ENCODE results near the gene DENND2A. TPM values are rescaled to one million over a fixed set of nuclear protein-coding genes. Genes with fewer than 3 reads are reported as not detected.
"Not testable (repeated sequence)": the region's sequence is repeated elsewhere in the genome, so short reads cannot be mapped to it uniquely, and the experiment has no call there.

Gene DENND2A
- total RNA-seq, 1 experiment from 2014 or later, result 2.2 TPM

- DNase-seq (ENCODE audit: low read depth), result peak; percentile 90
These were observed 122.9 kb downstream of the DENND2A start for GRCh38 chr7:140517546-140518369.

GRCh38 chr7:140512317-140513000 is 128.2 kb downstream of the DENND2A start:
- DNase-seq (ENCODE audit: low read depth), result no peak

- no peak for DNase-seq (ENCODE audit: low read depth)
These were observed 130.8 kb downstream of the DENND2A start for GRCh38 chr7:140509789-140510188.

DNA sequence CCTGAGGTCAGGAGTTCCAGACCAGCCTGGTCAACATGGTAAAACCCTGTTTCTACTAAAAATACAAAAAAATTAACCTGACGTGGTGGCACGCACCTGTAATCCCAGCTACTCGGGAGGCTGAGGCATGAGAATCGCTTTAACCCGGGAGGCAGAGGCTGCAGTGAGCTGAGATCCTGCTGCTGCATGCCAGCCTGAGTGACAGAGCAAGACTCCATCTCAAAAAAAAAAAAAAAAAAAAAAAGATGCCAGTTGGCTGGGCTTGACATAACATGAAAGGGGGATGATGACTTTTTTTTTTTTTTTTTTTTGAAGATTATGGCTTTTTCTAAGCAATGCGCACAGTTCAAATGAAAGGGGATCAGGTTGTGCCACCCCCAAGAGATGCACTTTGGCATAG is 133.1 kb downstream of the DENND2A start:
- DNase-seq (ENCODE audit: low read depth), result not testable (repeated sequence)

DNA sequence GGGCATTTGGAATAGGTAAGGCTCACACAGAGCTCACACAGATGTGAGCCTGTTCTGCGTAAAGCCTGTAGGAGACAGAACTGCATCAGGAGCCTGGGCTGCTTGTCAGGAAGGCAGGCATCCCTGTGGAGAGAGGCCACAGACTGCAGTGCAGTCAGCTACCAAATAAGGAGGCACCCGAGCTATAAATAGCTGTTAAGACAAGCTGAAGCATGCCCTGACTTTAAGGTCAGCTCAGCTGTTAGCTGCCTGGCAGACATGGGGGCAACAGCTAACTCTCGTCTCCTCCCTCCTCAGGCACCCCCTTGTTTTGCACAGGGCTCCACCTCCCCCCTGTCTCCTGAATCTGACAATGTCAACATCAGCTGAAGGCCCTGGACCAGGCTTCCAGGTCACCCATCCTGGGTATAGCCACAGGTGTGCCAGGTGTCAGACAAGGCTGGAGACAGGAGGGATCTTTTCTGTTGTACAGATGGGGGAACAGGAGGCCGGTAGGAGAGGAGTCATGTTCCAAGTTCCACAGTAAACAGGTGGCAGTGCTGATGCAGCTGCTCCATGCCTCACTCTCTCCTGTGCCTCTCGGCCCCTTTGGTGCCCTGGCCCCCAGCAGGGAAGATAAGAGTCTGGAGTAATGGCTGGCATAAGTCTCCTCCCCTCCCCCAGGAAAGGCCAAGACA is 133.7 kb downstream of the DENND2A start:
- DNase-seq (ENCODE audit: low read depth), result peak; percentile 42

DNA sequence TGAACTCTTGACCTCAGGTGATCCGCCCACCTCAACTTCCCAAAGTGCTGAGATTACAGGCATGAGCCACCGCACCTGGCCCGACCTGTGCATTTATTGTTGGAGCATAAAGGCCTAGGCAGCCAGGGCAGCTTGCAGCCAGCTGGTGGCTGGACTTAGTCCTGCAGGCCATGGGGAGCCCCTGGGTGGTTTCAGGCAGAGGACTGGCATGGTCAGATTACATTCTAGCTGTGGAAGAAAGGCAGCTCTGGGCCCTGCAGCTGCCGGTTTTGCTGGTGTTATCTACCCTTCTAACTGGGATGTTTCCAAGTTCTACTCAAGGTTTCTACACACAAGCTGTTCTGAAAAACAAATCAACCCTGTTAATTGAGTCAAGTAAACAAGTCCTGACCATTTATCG is 138.6 kb downstream of the DENND2A start:
- no peak for DNase-seq (ENCODE audit: low read depth)

DNA sequence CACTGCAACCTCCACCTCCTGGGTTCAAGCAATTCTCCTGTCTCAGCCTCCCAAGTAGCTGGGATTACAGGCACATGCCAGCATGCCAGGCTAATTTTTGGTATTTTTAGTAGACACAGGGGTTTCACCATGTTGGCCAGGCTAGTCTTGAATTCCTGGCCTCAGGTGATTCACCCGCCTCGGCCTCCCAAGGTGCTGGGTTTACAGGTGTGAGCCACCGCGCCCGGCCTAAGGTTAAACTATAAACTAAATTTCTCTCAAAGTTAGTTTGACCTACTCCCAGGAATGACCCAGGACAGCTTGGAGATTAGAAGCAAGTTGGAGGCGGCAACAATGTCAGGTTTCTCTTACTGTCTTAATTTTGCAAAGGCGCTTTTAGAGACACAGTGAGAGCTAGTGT is 142.8 kb downstream of the DENND2A start:
- DNase-seq (ENCODE audit: low read depth), result not testable (repeated sequence)

- no peak for DNase-seq (ENCODE audit: low read depth)
These were observed 143.3 kb downstream of the DENND2A start for GRCh38 chr7:140497241-140497769.

- DNase-seq (ENCODE audit: low read depth), result no peak
These were observed 145.0 kb downstream of the DENND2A start for GRCh38 chr7:140495514-140496097.

DNA sequence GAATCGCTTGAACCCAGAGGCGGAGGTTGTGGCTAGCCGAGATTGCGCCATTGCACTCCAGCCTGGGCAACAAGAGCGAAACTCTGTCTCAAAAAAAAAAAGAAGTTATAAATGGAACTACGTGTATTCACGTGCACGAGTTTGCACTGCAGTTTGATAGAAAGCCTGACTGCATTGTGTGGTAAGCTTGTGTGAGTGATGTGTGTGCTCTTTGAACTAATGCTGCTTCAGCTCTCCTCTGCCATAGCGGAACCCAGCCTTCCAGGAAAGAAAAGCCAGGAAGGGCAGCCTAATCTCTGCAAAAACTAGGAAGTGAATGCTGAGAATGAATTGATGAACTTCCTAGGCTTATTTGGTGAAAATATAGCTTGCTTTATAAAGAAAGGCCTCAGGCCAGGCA is 145.7 kb downstream of the DENND2A start:
- DNase-seq (ENCODE audit: low read depth), result no peak

DNA sequence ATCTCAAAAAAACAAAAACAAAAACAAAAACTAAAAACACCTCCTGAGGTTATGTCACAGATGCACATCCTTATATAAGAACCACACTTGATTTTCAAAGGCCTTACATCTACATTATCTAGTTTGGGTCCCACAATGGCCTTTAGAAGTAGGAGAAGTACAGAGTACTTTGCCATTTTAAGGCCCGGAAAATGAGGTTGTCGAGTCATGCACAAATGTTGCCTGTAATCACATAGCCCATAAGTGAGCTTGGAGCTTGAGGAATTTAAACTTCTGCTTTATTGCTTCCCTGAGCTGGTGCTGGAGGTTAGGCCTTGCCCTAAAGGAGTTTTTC is 151.6 kb downstream of the DENND2A start:
- DNase-seq (ENCODE audit: low read depth), result no peak

DNA sequence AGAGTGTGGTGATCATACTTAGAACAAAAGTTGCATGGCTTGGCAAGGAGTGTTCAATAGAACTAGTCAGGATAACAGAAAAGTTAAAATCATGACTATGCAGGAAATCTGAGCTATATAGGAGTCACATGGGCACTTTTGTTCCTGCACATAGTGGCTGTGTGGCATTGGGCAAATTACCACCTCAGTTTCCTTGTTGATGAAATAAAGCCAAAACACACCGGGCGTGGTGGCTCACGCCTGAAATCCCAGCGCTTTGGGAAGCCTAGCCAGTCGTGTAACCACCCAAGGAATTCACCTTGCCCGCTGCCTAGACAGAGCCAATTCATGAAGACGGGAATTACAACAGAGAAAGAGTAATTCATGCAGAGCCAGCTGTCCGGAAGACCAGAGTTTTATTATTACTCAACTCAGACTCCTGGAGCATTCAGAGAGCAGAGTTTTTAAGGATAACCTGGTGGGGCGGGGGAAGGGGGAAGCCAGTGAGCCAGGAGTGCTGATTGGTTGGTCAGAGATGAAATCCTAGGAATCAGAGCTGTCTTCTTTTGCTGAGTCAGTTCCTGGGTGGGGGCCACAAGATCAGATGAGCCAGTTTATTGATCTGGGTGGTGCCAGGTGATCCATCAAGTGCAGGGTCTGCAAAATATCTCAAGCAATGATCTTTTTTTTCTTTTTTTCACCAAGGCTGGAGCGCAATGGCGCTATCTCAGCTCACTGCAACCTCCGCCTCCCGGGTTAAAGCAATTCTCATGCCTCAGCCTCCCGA is 154.9 kb downstream of the DENND2A start:
- DNase-seq (ENCODE audit: low read depth), result peak; percentile 9

DNA sequence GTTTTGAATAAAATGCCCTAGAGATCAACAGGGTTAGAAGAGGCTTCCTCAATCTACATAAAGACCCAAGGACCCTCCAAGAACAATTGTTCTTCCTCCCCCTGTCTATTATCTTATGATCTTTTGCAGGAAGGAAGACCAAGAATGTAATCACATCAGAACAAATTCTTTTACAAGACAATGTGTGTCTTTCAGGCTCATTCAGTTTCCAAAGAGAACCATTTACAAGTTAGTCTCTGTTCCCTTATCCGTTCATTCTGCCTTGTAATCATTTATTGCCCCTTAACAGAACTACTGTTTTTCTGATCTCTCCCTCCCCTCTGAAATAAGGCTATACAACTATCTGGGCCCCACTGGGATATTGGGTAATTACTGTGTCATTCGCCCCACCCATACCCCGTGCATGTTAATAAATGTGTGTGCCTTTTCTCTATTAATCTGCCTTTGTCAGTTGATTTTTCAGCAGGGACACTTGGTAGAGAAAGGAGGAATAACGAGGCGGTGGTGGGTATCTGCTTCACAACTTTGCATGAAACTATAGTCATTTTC is 155.6 kb downstream of the DENND2A start:
- DNase-seq (ENCODE audit: low read depth), result no peak

DNA sequence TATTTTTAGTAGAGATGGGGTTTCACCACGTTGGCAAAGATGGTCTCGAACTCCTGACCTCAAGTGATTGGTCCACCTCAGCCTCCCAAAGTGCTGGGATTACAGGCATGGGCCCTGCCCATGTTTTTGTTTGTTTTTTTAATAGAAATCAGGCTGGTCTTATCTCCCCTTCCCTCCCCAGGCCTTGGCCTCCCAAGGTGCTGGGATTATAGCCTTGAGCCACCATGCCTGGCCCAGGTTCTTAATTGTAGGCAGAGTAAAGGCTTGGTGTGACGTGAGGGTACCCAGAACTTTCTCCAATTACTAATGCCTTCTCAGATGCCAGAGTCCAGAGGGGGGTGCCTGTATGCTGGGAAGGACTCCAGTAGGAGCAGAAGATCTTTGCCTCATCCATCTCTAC is 156.1 kb downstream of the DENND2A start:
- DNase-seq (ENCODE audit: low read depth), result no peak

DNA sequence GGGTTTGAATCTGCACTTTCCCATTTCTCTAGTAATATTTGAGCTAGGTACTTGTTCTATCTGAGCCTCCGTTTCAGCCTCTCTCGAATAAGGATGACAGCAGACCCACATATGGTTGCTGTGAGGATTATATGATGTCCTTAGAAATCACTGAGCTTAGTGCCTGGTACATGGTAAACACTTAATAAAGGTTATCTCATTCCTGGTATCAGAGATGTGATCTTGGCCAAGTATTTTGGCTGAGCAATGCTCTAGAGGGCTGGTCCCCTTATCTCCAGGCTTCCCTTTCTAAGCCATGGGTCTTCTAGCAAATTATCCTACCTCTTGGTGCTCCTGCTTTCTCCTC is 160.9 kb downstream of the DENND2A start:
- no peak for DNase-seq (ENCODE audit: low read depth)

DNA sequence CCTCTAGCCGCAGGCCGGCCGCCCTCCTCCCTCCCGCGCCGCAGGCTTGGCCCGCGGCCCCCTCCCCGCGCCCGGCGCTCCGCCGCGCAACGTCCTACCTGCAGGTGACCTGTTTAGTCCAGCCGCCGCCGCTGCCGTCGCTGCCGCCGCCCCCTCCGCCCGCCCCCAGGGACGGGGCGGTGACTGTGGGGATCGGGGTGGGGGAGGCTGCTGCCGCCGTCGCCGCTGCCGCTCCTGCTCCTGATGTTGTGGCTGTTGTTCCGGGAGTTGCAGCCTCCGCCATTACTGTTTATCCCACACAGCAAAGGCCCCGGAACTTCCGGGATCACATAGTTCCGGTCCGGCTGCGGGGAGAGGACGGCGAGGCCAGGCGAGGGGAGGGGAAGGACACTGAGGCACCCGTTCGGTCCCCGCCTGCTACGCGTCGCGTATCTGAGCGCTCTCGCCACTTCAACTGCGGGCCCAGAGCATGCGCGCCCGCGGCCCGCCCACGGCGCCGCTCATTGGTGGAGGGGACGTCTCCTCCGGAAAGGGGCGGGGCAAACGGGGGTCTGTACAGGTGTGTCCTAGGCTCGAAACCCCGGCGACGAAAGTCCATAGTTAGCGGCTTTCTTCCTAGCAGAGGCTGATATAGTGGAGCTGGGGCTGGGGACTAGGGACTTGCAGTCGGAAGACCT is 161.4 kb downstream of the DENND2A start, which contains the start of gene MKRN1:
MKRN1 (minus strand) TSS at position 444 of the 677 bp plus-strand sequence; CDS start at position 283, 161 bp downstream.
- DNase-seq (ENCODE audit: low read depth), result peak; percentile 91

DNA sequence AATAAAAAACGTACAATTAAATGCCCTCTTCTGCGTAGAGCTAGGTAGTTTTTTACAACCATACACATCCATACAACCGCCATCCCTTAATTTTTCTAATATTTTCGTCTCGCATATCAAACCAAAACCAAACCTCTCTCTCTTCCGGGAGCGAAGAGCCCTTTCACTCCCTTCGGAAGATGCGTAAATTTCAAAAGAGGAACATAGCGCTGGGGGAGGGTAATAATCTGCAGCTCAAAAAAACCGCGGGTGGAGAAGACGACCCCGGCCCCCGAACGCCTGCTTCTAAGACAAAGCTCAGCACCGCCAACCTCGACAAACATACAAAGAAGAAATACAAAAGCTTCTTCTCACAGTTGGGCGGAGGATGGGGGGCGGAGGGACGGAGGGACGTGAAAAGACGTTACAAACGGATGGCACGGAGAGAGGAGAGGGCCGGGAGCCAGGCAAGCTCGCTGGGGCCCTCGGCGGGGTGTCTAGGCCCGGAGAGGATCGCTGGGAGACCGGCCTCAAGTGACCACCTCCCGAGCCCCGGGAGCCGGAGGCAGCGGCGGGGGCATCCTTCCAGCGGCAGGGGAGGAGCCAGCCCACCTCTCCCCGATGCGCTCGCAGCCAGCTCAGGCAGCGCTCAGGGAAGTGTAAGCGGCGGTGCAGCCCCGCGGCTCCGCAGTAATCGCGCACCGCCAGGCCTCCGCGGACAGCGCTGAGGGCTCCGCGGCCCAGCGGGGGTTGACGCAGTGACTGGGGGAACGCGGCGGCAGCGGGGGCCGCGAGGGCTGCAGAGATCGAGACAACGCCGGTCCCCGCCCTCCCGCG is 162.2 kb downstream of the DENND2A start:
- peak; percentile 34 for DNase-seq (ENCODE audit: low read depth)

- DNase-seq (ENCODE audit: low read depth), result no peak
These were observed 163.8 kb downstream of the DENND2A start for GRCh38 chr7:140476698-140477261.

Measured in HT1080 (cell line).